ENCODE measurements around the gene H3-3A.

Gene H3-3A

GRCh38 chr1:226121049-226121586 lies 58.6 kb downstream of the H3-3A start:
- Histone ChIP-seq H3K27ac (peak overlapping the region; percentile 93), H3K4me3 (ENCODE audit: low read depth, low read length) (peak overlapping the region; percentile 25), H3K36me3 (no peaks in the 10 kb centered on the region), H3K9me3 (ENCODE audit: severe bottlenecking) (no peaks in the 10 kb centered on the region), H3K27me3 (ENCODE audit: insufficient read depth, low read depth, severe bottlenecking) (no peaks in the 10 kb centered on the region)
- no peak for TF ChIP-seq CTCF (IDR thresholded peaks at IDR 0.05; ENCODE audit: low read depth, low read length)
- no peak for DNase-seq

All from WERI-Rb-1 (cell line).